HG03520 (cell line): ENCODE results near the gene OR5K2.

Experiments used
- ATAC-seq: cut with Tn5 transposase; IDR thresholded peaks from one replicate; pipeline ENCODE4 v1.9.1; 2021; ENCODE audit warnings: mild to moderate bottlenecking, moderate library complexity; ENCODE audit not compliant: unreplicated experiment

Gene OR5K2

GRCh38 chr3:98497381-98497780 is at the start of gene OR5K2:
TSS of gene OR5K2 (plus strand) at chr3:98497681. CDS start at chr3:98497681, 0 bp downstream.
- no peak for ATAC-seq

GRCh38 chr3:98449606-98450193 is 47.8 kb upstream of the OR5K2 start:
- no peak for ATAC-seq

GRCh38 chr3:98450372-98450771 is 47.1 kb upstream of the OR5K2 start:
- no peak for ATAC-seq

GRCh38 chr3:98453827-98454226 is 43.7 kb upstream of the OR5K2 start:
- ATAC-seq: no peak

- no peak for ATAC-seq
Measured at GRCh38 chr3:98454929-98455328, 42.6 kb upstream of the OR5K2 start.

- no peak for ATAC-seq
Measured at GRCh38 chr3:98457543-98457942, 39.9 kb upstream of the OR5K2 start.

- ATAC-seq: no peak
Measured at GRCh38 chr3:98460220-98460619, 37.3 kb upstream of the OR5K2 start.

GRCh38 chr3:98462901-98463300 is 34.6 kb upstream of the OR5K2 start, which contains the start of gene OR5K1:
TSS of gene OR5K1 (plus strand) at chr3:98463201. CDS start at chr3:98469577, 6,376 bp downstream.
- ATAC-seq: no peak

GRCh38 chr3:98482717-98483482 is 14.6 kb upstream of the OR5K2 start:
- ATAC-seq: no peak

- no peak for ATAC-seq
Measured at GRCh38 chr3:98483626-98484025, 13.9 kb upstream of the OR5K2 start.

- no peak for ATAC-seq
Measured at GRCh38 chr3:98500019-98500418, 2.5 kb downstream of the OR5K2 start.

GRCh38 chr3:98501270-98501669 is 3.8 kb downstream of the OR5K2 start:
- no peak for ATAC-seq

- ATAC-seq: no peak
Measured at GRCh38 chr3:98501863-98502576, 4.5 kb downstream of the OR5K2 start.

- no peak for ATAC-seq
Measured at GRCh38 chr3:98504539-98504938, 7.1 kb downstream of the OR5K2 start.

GRCh38 chr3:98508582-98508981 is 11.1 kb downstream of the OR5K2 start:
- ATAC-seq: no peak

- ATAC-seq: no peak
Measured at GRCh38 chr3:98512576-98512975, 15.1 kb downstream of the OR5K2 start.

- no peak for ATAC-seq
Measured at GRCh38 chr3:98513091-98513511, 15.6 kb downstream of the OR5K2 start.

GRCh38 chr3:98513736-98514135 is 16.3 kb downstream of the OR5K2 start:
- ATAC-seq: no peak

- ATAC-seq: no peak
Measured at GRCh38 chr3:98514948-98515347, 17.5 kb downstream of the OR5K2 start.

GRCh38 chr3:98518816-98519215 is 21.3 kb downstream of the OR5K2 start:
- ATAC-seq: no peak

GRCh38 chr3:98519351-98519750 is 21.9 kb downstream of the OR5K2 start:
- no peak for ATAC-seq
